DOHH2 (cell line): ENCODE data around the gene HNRNPAB.

ENCODE experiments used
- CTCF ChIP-seq: fragments of 200-600 bp; sonication (generic); IDR thresholded peaks from one replicate; pipeline ENCODE4 v1.5.1; 2014; ENCODE audit warnings: antibody characterized with exemption, mild to moderate bottlenecking, low read depth, low read length; ENCODE audit not compliant: poor library complexity, severe bottlenecking
- EZH2phosphoT487 ChIP-seq: fragments of 200-600 bp; sonication (generic); IDR thresholded peaks from 2 replicates; pipeline ENCODE4 v1.6.1; 2017; ENCODE audit warnings: borderline replicate concordance, mild to moderate bottlenecking, antibody characterized with exemption, low read length, moderate library complexity, mixed read lengths

- TF ChIP-seq CTCF (no peak), EZH2phosphoT487 (no peak)
Measured at GRCh38 chr5:178199581-178200434, 4.5 kb upstream of the HNRNPAB start.
